GM21360 (cell line): Measurements from ENCODE around the gene LNX1.
"Not testable (repeated sequence)": the region's sequence is repeated elsewhere in the genome, so short reads cannot be mapped to it uniquely, and the experiment has no call there.

Source experiments
- ATAC-seq: cut with Tn5 transposase; IDR thresholded peaks from one replicate; pipeline ENCODE4 v1.9.1; 2021; ENCODE audit warnings: mild to moderate bottlenecking, moderate library complexity; ENCODE audit not compliant: unreplicated experiment

LNX1 gene

DNA sequence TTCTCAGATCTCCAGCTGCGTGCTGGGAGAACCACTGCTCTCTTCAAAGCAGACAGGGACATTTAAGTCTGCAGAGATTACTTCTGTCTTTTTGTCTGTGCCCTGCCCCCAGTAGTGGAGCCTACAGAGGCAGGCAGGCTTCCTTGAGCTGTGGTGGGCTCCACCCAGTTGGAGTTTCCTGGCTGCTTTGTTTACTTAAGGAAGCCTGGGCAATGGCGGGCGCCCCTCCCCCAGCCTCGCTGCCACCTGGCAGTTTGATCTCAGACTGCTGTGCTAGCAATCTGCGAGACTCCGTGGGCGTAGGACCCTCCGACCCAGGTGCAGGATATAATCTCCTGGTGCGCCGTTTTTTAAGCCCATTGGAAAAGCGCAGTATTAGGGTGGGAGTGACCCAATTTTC, 181.8 kb downstream of the LNX1 start:
- not testable (repeated sequence) for ATAC-seq
